Pulmonary artery endothelial cell (primary cell): ENCODE data around the gene MTHFS. TPM values are rescaled to one million over a fixed set of nuclear protein-coding genes. Genes with fewer than 3 reads are reported as not detected.
"Not testable (repeated sequence)": the region's sequence is repeated elsewhere in the genome, so short reads cannot be mapped to it uniquely, and the experiment has no call there.

Experiments used
- DNase-seq: peaks from one replicate; pipeline ENCODE4 v3.0.0-alpha.2; 2011; ENCODE audit warnings: low read depth, low spot score
- total RNA-seq: library from RNA; depleted of rRNA; stranded (reverse); fragments of >200 nt; gene quantifications from 2 replicates; pipeline ENCODE4 v1.2.3, GENCODE V29; 2014

Gene MTHFS
- 12.1 and 17.3 TPM in 2 replicates for total RNA-seq

DNA sequence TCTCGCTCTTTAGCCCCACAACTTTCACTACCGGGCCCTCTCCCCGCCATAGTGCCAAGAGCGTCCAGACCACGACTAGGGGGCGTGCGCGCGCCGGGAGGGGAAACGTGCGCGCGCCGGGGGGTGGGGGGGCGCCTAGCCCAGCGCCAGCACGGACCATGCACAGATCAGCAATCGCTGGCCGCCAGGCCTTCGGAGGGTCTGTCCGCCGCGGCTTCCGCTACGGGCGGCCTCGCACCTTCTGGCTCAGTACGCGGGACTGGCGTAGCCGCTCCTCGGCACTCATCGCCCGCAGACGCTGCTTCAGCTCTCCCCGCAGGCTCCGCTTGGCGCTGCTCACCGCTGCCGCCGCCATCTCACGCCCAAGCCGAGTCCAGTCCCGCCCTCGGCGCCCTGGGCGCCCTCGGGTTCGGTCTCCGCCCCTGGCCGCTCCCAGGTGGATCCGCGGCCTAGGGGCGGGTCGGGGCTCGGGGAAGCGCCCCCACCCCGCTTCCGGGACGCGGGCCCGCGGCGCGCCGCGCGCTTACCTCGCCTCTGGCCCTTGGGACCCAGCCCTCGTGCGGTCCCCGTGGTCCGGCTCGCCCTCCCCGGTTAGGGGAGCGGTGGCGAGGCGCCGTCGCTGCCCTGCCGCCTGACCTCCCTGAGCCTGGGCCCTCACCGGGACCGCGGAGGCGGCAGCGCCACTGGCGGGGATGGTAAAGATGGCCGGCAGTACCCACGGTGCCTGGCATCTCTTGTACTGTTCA is at the start of gene MTHFS:
TSS of gene MTHFS (minus strand) at position 381 of the 746 bp plus-strand sequence. CDS start at position 355, 26 bp downstream.
- DNase-seq = peak; percentile 19

DNA sequence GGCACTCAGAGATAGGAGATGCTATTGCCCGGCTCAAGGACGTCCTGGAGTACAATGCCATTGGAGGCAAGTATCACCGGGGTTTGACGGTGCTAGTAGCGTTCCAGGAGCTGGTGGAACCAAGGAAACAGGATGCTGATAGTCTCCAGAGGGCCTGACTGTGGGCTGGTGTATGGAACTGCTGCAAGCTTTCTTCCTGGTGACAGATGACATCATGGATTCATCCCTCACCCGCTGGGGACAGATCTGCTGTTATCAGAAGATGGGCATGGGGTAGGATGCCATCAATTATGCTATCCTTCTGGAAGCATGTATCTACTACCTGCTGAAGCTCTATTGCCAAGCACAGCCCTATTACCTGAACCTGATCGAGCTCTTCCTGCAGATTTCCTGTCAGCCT is 47.8 kb upstream of the MTHFS start:
- no peak for DNase-seq

DNA sequence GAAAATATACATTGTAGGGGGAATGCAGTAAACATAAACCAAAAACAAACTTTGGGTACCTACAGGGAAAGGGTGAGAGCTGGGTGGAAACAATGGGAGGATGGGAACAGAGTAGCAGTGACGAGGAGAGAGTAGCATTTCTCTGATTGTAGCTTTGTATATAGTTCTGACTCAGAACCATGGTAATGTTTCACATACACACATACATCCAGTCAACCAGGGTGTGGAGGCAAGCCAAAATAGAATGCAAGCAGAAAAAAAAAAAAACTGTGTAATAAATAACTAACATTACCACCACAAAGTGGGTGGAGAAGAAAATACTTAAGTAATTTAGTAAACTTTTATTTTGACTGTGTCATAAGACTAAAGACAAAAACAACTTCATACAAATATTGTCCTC is 47.0 kb upstream of the MTHFS start:
- DNase-seq = no peak

DNA sequence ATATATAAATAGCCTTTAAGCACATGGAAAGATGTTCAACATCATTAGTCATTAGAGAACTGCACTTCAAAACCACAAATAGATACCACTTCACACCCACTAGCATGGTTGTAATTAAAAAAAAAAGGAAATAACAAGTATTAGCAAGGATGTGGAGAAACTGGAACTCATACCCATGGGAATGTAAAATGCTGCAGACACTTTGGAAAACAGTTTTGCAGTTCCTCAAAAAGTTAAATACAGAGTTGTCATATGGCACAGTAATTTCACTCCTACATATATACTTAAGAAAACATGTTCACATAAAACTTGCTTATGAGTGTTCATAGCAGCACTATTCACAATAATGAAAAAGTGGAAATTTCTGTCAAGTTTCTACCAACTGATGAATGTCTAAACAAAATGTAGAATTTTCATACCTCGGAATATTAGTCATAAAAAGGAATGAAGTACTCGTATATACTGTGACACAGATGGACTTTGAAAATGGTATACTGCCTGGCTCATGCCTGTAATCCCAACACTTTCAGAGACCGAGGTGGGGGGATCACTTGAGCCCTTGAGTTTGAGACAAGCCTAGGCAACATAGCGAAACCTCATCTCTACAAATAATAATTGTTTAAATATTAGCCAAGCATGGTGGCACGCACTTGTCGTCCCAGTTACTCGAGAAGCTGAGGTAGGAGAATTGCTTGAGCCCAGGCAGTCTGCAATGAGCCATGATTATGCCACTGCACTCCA is 46.1 kb upstream of the MTHFS start:
- DNase-seq = no peak

DNA sequence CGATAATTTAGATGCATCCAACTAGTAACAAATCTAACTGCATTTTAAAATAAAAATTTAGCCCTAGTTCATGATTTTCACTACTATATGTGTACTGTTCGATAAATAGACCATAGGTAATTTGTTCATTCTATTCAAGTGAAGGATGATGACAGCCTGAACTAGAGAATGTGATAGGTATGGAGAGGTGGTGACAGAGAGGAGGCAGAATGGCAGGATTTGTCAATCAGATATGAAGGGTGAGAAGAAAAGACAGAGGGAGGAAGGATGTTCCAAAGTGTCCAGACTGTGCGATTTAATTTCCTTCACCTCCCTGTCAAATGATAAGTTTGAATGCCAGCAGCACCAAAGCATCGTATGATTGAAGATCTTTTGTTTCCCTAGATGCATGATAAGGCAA is 42.6 kb upstream of the MTHFS start:
- DNase-seq = no peak

DNA sequence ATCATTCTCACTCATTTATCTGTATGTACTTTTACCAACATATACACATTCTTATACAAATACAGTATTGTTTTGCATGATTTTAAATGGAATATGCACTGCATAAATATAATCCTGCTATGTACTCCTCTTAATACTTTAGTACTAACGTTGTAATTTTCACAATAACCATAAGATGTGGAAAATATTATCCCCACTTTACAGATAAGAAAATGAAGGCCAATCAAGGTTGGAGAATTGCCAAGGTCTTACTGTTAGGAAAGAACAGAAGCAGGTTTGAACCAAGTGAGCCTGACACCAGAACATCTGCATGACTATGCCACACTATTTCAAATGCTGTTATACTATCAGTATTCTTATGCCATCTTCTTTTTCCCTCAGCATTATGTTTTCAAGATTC is 41.3 kb upstream of the MTHFS start:
- no peak for DNase-seq

DNA sequence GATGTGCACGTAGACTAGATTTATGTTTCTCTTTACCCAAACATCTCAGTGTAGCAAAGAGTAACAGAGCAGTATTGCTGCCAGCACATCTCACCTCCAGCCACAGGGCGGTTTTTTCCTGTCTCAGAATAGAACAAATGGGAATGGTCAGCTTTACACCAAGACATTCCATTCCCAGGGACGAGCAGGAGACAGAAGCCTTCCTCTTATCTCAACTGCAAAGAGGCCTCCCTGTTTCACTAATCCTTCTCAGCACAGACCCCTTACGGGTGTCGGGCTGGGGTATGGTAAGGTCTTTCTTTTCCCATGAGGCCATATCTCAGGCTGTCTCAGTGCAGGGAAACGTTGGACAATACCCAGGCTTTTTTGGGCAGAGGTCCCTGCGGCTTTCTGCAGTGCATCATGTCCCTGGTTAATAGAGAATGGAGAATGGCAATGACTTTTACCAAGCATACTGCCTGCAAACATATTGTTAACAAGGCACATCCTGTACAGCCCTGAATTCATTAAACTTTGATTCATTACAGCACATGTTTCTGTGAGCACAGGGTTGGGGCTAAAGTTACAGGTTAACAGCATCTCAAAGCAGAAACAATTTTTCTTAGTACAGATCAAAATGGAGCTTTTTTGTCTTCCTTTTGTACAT is 38.9 kb upstream of the MTHFS start:
- DNase-seq = not testable (repeated sequence)

DNA sequence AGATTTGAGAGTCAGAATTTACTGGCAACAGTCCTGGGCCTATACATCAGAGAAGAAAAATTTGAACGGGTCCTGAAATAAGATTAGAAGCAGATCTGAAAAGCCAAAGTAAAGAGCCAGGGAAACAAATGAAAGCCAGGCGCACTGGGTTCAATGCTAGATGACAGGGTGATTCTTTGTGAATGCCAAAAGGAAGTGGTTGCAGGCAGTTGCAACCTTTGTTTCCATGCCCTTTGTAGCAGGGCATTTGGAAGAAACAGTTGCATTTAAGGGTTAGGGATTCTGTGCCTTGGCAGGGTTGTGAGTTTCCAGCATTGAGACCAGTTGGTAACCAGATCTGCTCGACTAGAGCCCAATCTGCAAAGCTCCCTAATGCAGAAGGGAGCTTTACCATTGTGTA is 36.4 kb upstream of the MTHFS start:
- no peak for DNase-seq

DNA sequence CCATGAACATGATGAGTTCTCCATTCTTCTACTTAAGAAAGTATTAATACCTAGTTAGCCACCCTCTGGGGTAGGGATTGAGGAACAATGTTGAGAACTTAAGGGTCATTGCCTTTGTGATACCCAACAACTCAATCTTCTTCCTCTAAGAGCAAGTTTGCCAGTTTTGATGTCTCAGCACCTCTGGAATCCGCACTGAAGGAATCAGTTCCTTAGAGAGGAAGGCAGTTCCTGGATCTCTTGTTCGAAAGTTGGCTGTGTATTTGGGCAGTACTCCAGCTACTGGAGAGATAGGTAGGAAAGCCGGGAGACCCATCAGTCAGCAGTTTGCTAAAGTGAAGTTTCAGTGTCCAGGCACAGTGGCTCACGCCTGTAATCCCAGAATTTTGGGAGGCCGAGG is 35.6 kb upstream of the MTHFS start:
- no peak for DNase-seq

DNA sequence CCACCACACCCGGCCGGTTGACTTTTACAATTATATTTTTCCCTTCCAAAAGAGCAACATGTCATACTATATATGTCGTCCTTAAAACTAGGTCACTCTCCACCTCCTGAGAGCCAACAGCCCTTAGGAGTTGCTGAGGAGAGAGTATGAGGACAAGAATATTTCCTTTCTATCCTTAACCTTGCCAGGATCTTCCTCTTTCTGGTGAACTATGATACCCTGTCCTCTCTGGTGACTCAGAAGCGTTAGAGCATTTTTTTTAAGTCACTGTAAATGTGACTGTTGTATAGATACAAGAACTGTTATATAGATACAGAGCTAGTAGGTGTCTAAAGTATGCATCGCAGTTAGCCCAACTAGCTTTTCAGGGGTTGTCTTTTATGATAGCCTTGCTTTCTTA is 33.7 kb upstream of the MTHFS start:
- DNase-seq = no peak

DNA sequence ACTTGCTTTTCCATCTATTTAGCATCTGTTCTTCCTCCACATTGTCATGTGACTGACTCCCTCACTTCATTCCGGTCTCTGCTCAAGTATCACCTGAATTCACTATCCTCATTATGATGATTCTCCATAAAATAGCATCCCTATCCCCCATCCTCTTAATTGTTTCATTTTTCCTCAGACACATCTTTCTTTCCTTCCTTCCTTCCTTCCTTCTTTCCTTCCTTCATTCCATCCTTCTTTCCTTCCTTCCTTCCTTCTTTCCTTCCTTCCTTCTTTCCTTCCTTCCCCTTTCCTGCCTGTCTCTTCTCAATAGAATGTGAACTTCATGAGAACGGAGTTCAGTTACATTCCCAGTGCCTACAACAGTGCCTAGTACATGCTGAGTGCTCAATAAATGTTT is 32.6 kb upstream of the MTHFS start:
- DNase-seq = no peak

DNA sequence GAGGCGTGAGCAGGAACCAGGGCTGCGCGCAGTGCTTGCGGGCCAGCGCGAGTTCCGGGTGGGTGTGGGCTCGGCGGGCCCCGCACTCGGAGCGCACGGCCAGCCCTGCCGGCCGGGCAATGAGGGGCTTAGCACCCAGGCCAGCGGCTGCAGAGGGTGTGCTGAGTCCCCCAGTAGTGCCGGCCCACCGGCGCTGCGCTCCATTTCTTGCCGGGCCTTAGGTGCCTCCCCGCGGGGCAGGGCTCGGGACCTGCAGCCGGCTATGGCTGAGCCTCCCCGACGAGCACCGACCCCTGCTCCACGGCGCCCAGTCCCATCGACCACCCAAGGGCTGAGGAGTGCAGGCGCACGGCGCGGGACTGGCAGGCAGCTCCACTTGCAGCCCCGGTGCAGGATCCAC is 29.3 kb upstream of the MTHFS start:
- not testable (repeated sequence) for DNase-seq

DNA sequence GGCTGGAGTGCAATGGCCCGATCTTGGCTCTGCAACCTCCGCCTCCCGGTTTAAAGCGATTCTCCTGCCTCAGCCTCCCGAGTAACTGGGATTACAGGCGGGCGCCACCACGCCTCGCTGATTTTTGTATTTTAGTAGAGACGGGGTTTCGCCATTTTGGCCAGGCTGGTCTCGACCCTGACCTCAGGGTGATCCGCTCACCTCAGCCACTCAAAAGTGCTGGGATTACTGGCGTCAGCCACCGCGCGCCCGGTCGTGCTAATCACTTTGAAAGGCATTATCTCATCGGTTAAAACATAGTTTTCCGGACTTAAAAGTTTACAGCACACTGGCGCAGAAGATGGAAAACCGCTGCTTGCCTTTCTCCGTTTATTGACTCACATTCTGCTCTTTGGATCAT is 27.6 kb upstream of the MTHFS start:
- no peak for DNase-seq

DNA sequence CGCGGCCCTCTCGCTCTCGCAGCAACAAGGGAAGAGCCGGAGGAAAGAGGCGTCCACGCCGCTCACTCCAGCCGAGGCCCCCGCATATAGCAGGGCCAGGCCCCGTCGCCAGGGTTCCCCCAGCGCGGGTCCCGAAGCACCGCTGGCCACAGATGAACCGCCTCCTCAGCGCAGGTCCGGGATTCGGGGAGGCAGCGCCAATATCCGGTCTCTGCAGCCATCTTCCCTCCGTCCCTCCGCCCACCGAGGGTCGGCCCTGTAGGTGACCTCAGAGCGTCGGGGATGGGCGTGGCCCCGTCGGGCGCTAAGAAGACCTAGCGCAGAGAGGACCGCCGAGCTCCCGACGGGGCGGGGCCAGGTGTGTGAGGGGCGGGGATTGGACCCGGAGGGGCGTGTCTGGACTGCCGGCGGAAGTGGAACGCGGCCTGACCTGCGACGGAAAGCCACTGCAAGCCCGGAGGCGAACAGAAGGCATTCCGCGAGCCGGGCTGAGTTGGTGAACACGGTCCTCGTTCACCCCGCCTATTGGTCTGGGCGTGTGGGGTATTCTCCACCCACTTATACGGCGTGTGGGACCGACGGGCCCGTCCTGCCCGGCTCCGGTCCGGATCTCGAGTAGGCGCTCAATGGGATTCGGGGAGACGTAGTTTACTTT is 26.8 kb upstream of the MTHFS start:
- DNase-seq = peak; percentile 77

DNA sequence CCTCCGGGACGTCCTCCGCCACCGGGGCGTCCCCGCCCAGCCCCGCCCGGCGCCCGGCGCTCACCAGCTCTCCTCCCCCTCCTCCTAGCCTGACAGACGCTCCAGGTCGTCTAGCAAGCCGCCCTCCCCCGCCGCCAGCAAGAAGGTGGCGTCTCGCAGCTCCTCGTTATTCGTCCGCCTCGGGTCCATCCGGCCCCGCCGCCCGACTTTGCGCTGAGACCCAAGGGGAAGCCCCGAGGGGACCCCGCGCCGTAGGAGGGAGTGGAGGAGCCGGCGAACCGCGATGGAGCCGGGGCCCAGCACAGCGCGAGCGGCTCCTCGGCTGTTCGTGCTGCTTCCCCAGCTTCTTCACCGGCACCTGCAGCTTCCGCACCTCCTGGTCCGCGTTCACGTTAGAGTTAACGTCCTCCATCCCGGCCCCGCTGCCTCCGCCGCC is 26.3 kb upstream of the MTHFS start:
- DNase-seq = no peak

DNA sequence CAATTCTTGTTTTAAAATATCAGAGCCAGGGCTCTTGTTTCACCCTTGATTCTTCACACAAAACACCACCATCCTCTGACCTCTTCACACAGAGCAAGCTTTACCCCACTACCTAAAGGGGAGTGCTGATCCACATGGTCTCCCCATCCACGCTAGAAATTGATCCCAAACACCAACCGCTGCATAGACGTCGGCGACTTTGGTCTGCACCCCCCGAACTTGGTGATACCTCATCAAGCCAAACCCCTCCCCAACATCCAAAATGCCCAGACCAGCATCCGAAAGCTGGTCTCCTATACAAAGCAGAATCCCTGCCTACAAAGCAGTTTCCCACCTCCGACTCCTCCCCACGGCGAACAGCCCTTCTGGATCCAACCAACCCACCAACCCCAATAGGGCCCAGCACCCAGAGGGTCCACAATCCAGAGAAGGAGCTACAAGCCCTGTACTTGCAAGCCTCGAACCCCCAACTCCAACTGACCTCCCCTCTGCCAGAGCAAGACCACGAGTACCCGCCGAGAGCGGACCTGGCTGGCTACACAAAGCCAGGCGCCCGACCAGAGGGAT is 25.8 kb upstream of the MTHFS start:
- DNase-seq = no peak

DNA sequence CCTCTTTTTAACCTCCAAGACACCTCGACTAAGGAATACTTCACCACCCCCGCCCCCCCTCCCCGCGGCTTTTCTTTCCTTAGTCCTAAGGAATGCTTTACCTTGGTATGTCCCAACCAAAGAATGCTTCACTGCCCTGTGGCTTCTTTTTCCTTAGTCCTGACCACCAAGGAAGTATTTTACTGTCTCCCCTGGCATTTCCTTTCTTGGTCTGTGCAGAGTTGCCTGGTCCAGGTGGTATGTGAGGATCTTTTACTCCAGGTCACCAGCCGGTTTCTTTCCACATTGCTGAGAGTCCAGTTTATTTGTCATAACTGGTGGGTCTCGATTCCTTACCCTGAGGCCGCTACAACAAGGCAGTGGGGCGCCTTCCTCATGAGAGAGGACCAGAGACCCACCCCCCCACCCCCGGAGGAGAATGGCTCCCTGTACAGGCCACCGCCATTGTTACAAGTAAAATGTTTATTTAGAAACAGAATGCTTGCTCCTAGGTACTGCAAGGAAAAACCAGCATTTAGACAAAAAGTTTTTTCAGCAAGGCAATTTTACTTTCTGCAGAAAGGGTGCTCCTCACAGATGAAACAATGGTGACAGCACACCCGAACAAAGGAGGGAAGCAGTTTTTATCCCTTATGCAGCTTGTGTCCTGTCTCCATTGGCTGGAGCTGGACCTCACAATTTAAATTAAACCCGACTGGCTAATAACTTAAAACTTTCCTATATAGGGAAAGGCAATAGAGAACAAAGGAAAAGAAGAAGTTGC is 23.1 kb upstream of the MTHFS start:
- no peak for DNase-seq

DNA sequence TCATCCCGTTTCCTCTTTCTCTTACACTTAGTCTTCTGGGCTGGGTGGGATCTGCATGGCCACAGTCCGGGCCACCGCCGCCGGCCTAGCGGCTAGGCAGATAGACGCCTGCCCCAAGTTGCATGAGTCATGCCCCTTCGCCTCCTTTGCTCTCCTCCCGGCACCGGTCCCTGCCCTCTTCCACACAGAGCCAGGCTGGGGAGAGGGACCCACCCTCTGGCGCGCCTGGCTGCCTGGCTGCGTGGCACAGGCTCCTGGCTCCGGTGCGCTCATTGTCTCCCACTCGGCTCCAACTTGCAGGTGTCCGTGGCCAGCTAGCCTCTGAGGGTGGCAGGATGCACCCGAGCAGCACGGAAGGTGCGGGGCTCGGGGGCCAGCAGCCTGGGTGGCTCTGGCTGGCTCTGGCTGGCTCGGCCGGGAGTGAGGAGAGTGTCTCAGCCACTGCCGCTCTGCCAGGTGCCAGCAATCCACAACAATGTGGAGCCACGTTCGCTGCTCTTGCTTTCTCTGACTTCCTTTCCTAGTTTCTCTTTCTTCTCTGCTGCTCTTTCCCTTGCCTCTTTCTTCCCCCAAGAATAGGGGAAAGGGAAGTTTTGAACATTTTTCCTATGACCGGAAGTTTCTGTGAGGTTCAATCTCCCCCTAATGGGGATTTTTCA is 22.4 kb upstream of the MTHFS start:
- no peak for DNase-seq

DNA sequence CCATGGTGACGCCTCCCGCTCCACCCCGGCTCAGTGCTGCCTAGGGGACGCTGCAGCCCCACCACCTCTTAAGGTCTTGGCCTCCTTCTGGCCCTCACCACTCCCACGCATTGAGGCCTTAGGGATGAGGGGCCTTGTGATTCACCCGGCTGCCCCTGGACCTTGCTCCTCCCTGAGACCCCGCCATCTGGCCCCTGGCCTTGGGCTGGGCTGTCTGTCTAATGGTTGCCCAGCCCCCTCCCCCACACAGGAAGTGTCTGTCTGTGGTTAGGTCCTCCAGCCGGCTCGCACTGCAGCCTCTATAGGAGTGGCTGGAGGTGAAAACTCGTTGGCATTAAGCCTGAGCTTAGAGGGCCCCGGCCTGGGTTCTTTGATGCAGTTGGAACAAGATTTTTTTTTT is 21.5 kb upstream of the MTHFS start:
- no peak for DNase-seq

DNA sequence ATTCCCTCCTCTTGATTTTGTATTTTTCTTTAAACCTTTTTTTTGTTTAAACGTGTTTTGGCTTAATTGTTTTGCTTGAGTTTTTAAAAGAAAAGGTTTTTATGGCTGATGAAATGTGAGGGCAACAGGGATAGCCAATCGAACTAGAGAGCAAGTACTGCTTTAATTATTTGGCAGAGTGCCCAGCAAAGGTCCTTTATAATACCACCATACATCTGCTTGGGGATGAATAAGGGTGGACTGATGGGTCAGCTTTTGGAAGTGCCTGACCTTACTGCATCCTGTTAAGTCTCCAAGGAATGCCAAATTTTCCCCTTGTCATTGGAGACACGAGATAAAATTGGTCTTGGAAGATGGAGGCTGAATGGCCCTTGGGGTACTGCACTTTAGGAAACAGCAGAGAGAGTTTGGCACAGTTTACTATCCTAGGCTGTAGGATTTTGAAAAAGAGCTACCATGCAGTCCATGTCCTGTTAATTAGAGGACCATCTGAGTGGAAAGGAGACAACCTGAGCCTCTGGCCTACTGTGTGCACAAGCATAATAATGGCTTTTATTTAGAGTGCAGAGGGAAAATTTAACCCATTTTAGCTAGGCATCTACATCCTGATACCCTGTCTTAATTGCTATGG is 19.8 kb upstream of the MTHFS start:
- DNase-seq = no peak
